Skeletal muscle satellite cell (primary cell): ENCODE results near the gene IL4R.

Experiments used
- H3K27me3 ChIP-seq: 2 replicates; pipeline ENCODE4 v1.7.0; 2013; ENCODE audit warnings: low read length; ENCODE audit not compliant: control insufficient read depth, insufficient read depth
- H3K36me3 ChIP-seq: 2 replicates; pipeline ENCODE4 v1.7.0; 2013; ENCODE audit warnings: mild to moderate bottlenecking, control low read depth, low read length; ENCODE audit not compliant: insufficient read depth
- H3K4me1 ChIP-seq: 2 replicates; pipeline ENCODE4 v1.7.0; 2013; ENCODE audit warnings: low read length; ENCODE audit not compliant: control insufficient read depth, insufficient read depth
- H3K4me2 ChIP-seq: 2 replicates; pipeline ENCODE4 v1.7.0; 2013; ENCODE audit warnings: mild to moderate bottlenecking, low read length
- H3K4me3 ChIP-seq: 2 replicates; pipeline ENCODE4 v1.7.0; 2013; ENCODE audit warnings: low read length
- H3K9ac ChIP-seq: 2 replicates; pipeline ENCODE4 v1.7.0; 2013; ENCODE audit warnings: mild to moderate bottlenecking, low read depth, low read length, moderate library complexity
- H3K9me3 ChIP-seq: replicated peaks from 2 replicates; pipeline ENCODE4 v1.7.0; 2013; ENCODE audit warnings: mild to moderate bottlenecking, control low read depth, low read length

Gene IL4R

GRCh38 chr16:27290562-27290961, 23.2 kb upstream of the IL4R start:
- H3K36me3 ChIP-seq, result no peaks in the 10 kb centered on the region
- no peak overlapping the region for H3K4me3 ChIP-seq
- H3K9ac ChIP-seq, result no peak overlapping the region
- no peaks in the 10 kb centered on the region for H3K9me3 ChIP-seq
- H3K27me3 ChIP-seq, result no peaks in the 10 kb centered on the region
- H3K4me1 ChIP-seq, result peaks cover 13% of the 10 kb centered on the region
- H3K4me2 ChIP-seq, result no peak overlapping the region

DNA sequence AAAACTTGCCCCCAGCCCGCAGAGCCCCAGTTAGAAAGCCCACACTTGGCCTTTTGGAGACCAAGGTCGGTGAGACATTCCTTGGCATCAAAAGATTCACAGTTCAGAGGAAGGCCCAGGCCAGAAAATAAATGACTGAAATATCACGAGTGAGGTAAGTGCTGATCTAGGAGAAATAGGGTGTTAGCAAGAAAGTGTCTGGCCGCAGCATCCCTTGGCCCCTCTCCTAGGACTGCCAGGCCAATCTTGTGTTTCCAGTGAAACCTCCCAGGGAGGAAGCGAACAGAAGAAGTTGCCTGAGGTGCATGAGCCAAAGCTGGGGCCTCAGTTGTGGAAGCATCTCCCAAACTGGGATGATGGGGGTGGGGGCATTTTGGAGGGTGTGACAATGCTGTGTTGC, 22.7 kb upstream of the IL4R start:
- peaks cover 9% of the 10 kb centered on the region for H3K4me1 ChIP-seq
- no peaks in the 10 kb centered on the region for H3K36me3 ChIP-seq

DNA sequence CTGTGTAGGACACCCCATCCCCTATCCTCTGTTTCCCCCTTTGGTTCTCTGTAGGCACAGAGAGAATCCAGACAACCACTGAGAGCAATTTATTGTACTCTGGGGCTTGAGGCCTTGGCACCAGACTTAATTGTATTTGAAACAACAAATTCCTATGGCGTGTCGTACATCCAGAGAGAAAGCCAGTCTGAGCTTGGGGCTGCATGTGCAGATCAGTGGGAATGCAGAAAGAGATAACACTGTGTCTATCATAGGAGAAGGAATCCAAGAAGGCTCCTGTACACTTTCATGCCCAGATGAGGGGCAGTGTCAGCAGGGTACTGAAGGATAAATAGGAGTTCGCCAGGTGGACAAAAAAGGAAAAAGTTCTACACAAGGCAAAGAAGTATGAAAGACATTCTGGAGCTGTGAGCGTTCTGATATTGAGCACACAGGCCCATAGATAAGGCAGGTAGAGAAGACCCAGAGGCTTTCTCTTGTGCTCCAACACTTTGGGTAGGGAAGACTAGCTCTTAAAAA, 22.0 kb upstream of the IL4R start:
- Histone ChIP-seq H3K36me3 (no peaks in the 10 kb centered on the region), H3K4me2 (no peak overlapping the region), H3K4me3 (no peak overlapping the region), H3K9me3 (no peaks in the 10 kb centered on the region), H3K9ac (no peak overlapping the region), H3K4me1 (peaks cover 4% of the 10 kb centered on the region), H3K27me3 (no peaks in the 10 kb centered on the region)

More for the DNA sequence above, 22.7 kb upstream of the IL4R start:
- H3K27me3 ChIP-seq, result no peaks in the 10 kb centered on the region
- H3K9me3 ChIP-seq, result no peaks in the 10 kb centered on the region
- H3K4me2 ChIP-seq, result no peak overlapping the region
- H3K9ac ChIP-seq, result no peak overlapping the region
- H3K4me3 ChIP-seq, result no peak overlapping the region

DNA sequence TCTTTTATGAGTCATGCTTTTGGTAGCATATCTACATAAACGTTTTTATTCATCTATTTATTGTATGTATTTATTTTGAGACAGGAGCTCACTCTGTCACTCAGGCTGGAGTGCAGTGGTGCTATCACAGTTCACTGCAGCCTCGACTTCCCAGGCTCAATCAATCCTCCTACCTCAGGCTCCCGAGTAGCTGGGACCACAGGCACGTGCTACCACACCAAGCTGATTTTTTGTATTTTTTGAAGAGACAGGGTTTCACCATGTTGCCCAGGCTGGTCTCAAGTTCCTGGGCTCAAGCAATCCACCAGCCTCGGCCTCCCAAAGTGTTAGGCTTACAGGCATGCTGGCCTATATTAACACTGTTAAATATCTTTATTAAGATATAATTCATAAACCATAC, 20.4 kb upstream of the IL4R start:
- H3K4me2 ChIP-seq, result no peak overlapping the region
- H3K36me3 ChIP-seq, result no peaks in the 10 kb centered on the region
- H3K9ac ChIP-seq, result no peak overlapping the region
- H3K4me3 ChIP-seq, result no peak overlapping the region
- no peaks in the 10 kb centered on the region for H3K4me1 ChIP-seq
- no peaks in the 10 kb centered on the region for H3K27me3 ChIP-seq
- H3K9me3 ChIP-seq, result no peaks in the 10 kb centered on the region

- no peak overlapping the region for H3K9ac ChIP-seq
- no peaks in the 10 kb centered on the region for H3K4me1 ChIP-seq
- H3K9me3 ChIP-seq, result no peaks in the 10 kb centered on the region
- no peaks in the 10 kb centered on the region for H3K36me3 ChIP-seq
- no peak overlapping the region for H3K4me3 ChIP-seq
- no peaks in the 10 kb centered on the region for H3K27me3 ChIP-seq
- H3K4me2 ChIP-seq, result no peak overlapping the region
Observed at GRCh38 chr16:27298132-27298531, 15.6 kb upstream of the IL4R start.

GRCh38 chr16:27301236-27301861, 12.4 kb upstream of the IL4R start:
- peaks cover 4% of the 10 kb centered on the region for H3K4me1 ChIP-seq

GRCh38 chr16:27302126-27302525, 11.6 kb upstream of the IL4R start:
- Histone ChIP-seq H3K4me1 (peaks cover 4% of the 10 kb centered on the region), H3K4me2 (no peak overlapping the region), H3K9me3 (no peaks in the 10 kb centered on the region), H3K27me3 (no peaks in the 10 kb centered on the region), H3K4me3 (no peak overlapping the region), H3K9ac (no peak overlapping the region), H3K36me3 (no peaks in the 10 kb centered on the region)

More at GRCh38 chr16:27301236-27301861, 12.4 kb upstream of the IL4R start:
- Histone ChIP-seq H3K9ac (no peak overlapping the region), H3K9me3 (no peaks in the 10 kb centered on the region), H3K27me3 (no peaks in the 10 kb centered on the region), H3K4me2 (no peak overlapping the region), H3K4me3 (no peak overlapping the region), H3K36me3 (no peaks in the 10 kb centered on the region)

GRCh38 chr16:27303256-27304100, 10.3 kb upstream of the IL4R start:
- Histone ChIP-seq H3K27me3 (no peaks in the 10 kb centered on the region), H3K4me3 (no peak overlapping the region), H3K4me1 (peaks cover 4% of the 10 kb centered on the region), H3K4me2 (no peak overlapping the region), H3K36me3 (no peaks in the 10 kb centered on the region), H3K9me3 (no peaks in the 10 kb centered on the region), H3K9ac (no peak overlapping the region)

DNA sequence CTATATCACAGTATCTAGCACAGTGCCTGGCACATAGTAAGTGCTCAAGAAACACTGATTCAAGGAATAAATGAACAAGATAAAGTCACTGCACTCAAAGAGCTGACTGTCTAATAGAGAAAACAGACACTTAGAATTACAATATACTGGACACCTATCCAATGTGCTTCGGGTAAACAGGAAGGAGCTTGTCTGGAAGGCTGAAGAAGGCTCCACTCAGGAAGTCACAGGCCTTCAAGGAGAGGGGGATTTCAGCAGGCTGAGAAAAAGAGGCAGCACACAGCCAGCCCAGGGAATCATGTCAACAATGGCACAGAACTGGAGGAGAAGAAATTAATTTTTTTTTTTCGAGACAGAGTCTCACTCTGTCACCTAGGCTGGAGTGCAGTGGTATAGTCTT, 9.7 kb upstream of the IL4R start:
- Histone ChIP-seq H3K27me3 (no peaks in the 10 kb centered on the region), H3K4me1 (peaks cover 4% of the 10 kb centered on the region), H3K4me3 (no peak overlapping the region)

DNA sequence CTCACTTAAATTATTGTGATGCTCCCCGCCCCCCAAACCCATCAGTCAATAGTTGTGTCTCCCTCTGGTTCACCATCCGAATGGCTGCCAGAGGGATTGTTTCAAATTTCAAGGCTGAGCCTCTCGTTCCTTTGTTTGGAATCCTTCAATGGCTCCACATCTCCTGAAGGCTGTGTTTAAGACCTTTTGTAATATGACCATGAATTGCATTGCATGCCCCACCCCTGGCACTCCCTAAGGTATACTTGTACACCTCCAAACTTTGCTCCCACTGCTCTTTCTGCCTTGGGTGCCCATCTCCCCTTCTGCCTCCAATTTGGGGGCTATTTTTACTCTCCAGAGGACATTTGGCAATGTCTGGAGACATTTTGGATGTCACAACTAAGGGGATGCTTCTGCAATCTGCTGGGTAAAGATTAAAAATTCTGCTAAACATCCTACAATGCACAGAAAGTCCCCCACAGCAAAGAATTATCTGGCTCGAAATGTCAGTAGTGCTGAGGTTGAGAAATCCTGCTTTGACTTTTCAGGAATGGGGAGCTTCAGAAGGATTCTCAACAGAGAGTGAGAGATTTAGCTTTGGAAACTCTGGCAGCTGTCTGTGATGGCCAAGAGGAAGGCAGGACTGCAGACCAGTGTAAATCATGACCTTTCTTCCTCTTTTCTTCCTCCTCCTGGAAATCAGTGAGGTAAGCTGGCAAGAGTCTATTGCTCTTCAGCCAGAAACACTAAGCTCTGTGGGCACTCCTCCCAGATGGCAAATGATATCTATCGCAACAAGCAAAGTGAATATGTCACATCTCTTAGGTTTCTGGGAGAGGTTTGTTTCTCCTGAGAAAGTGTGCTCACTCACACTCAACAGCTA, 8.7 kb upstream of the IL4R start:
- Histone ChIP-seq H3K36me3 (no peaks in the 10 kb centered on the region), H3K4me3 (no peak overlapping the region), H3K9ac (no peak overlapping the region), H3K27me3 (no peaks in the 10 kb centered on the region), H3K4me2 (no peak overlapping the region), H3K4me1 (peaks cover 4% of the 10 kb centered on the region), H3K9me3 (no peaks in the 10 kb centered on the region)

More for the DNA sequence above, 9.7 kb upstream of the IL4R start:
- no peak overlapping the region for H3K9ac ChIP-seq
- H3K9me3 ChIP-seq, result no peaks in the 10 kb centered on the region
- no peak overlapping the region for H3K4me2 ChIP-seq
- no peaks in the 10 kb centered on the region for H3K36me3 ChIP-seq

DNA sequence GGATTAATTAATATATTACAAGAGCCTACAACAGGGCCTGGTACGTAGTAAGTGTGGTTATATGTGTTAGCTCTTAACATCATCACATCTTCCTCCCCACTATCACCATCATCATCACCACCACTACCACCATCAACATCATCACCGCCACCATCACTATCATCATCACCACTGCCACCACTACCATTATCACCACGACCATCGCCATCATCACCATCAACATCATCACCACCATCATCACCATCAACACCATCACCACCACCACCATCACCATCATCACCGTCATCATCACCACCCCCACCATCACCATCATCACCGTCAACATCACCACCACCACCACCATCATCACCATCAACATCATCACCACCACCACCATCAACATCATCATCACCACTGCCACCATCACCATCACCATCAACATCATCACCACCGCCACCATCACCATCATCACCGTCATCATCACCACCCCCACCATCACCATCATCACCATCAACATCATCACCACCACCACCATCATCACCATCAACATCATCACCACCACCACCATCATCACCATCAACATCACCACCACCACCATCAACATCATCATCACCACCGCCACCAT, 7.8 kb upstream of the IL4R start:
- H3K4me2 ChIP-seq, result no peak overlapping the region
- H3K4me3 ChIP-seq, result no peak overlapping the region
- H3K9ac ChIP-seq, result no peak overlapping the region
- no peaks in the 10 kb centered on the region for H3K27me3 ChIP-seq
- H3K36me3 ChIP-seq, result no peaks in the 10 kb centered on the region
- peaks cover 5% of the 10 kb centered on the region for H3K4me1 ChIP-seq
- no peaks in the 10 kb centered on the region for H3K9me3 ChIP-seq
